Activated CD8-positive, alpha-beta T cell treated with anti-CD3 and anti-CD28 coated beads, Interleukin-2, amount 10 ng/mL, durations not matched to agents 7 days and 5 days (primary cell): Measurements from ENCODE around the gene CACFD1. TPM values are rescaled to one million over a fixed set of nuclear protein-coding genes. Genes with fewer than 3 reads are reported as not detected.
"Not testable (repeated sequence)": the region's sequence is repeated elsewhere in the genome, so short reads cannot be mapped to it uniquely, and the experiment has no call there.

Experiments
- ATAC-seq: fragments of 150-1000 bp; cut with Tn5 transposase; one replicate; pipeline ENCODE4 v1.10.0; 2021; ENCODE audit warnings: moderate library complexity
- CTCF ChIA-PET: fragments of 350-600 bp; sonication (Branson Sonifier 250); formaldehyde crosslinking; loops from one replicate; lab custom pipeline; 2021; ENCODE audit warnings: antibody characterized with exemption; lab: Charles Lee
- POLR2A ChIA-PET: fragments of 350-600 bp; sonication (Branson Sonifier 250); formaldehyde crosslinking; loops from one replicate; lab custom pipeline; 2021; ENCODE audit warnings: antibody characterized with exemption; lab: Charles Lee
- DNase-seq: peaks from one replicate; pipeline ENCODE4 v3.0.0-alpha.2; 2020
- H3K27ac Mint-ChIP-seq: one replicate; pipeline ENCODE4 v1.8.0; 2021; ENCODE audit warnings: mild to moderate bottlenecking, mixed read lengths
- H3K27me3 Mint-ChIP-seq: one replicate; pipeline ENCODE4 v1.8.0; 2021; ENCODE audit warnings: low read depth, mixed read lengths
- H3K36me3 Mint-ChIP-seq: one replicate; pipeline ENCODE4 v1.8.0; 2021; ENCODE audit warnings: low read depth, mixed read lengths
- H3K4me1 Mint-ChIP-seq: one replicate; pipeline ENCODE4 v1.8.0; 2021; ENCODE audit warnings: low read depth, mixed read lengths
- H3K4me3 Mint-ChIP-seq: one replicate; pipeline ENCODE4 v1.8.0; 2021; ENCODE audit warnings: mild to moderate bottlenecking, mixed read lengths
- H3K9me3 Mint-ChIP-seq: one replicate; pipeline ENCODE4 v1.8.0; 2022; ENCODE audit warnings: mixed read lengths; ENCODE audit not compliant: insufficient read depth
- total RNA-seq, 2 experiments: library from RNA; stranded (reverse); gene quantifications; one replicate each; pipeline ENCODE4 v1.2.3, GENCODE V29; 2021

The CACFD1 gene
- total RNA-seq, 2 experiments from 2014 or later: 1.3 to 2.4 TPM

- Mint-ChIP-seq H3K9me3 (no peaks in the 10 kb centered on the region), H3K4me1 (no peaks in the 10 kb centered on the region), H3K36me3 (no peaks in the 10 kb centered on the region), H3K4me3 (no peak overlapping the region), H3K27me3 (no peaks in the 10 kb centered on the region), H3K27ac (no peak overlapping the region)
- ChIA-PET POLR2A (no interaction called here), CTCF (interaction anchor here (1.7 kb wide), 1 partner anchor 10 kb away, joined by 4 read pairs; no protein-coding TSS in a partner anchor)
- ATAC-seq: no peak
- no peak for DNase-seq
Observed at GRCh38 chr9:133443982-133444381, 15.8 kb upstream of the CACFD1 start.

GRCh38 chr9:133445293-133445969, 14.3 kb upstream of the CACFD1 start:
- CTCF ChIA-PET: interaction anchor here (1.4 to 1.7 kb wide), 2 partner anchors 9 to 257 kb away, joined by 3 to 4 read pairs; no protein-coding TSS in a partner anchor
- H3K4me3 Mint-ChIP-seq: no peak overlapping the region
- no peaks in the 10 kb centered on the region for H3K9me3 Mint-ChIP-seq
- no peak overlapping the region for H3K27ac Mint-ChIP-seq
- POLR2A ChIA-PET: no interaction called here
- DNase-seq (no peak), ATAC-seq (no peak)
- no peaks in the 10 kb centered on the region for H3K4me1 Mint-ChIP-seq
- no peaks in the 10 kb centered on the region for H3K27me3 Mint-ChIP-seq
- H3K36me3 Mint-ChIP-seq: no peaks in the 10 kb centered on the region

GRCh38 chr9:133448487-133448972, 11.2 kb upstream of the CACFD1 start:
- POLR2A ChIA-PET: no interaction called here
- H3K27ac Mint-ChIP-seq: no peak overlapping the region

GRCh38 chr9:133449760-133450159, 10.0 kb upstream of the CACFD1 start:
- Mint-ChIP-seq H3K9me3 (no peaks in the 10 kb centered on the region), H3K27ac (no peak overlapping the region), H3K27me3 (no peaks in the 10 kb centered on the region), H3K36me3 (no peaks in the 10 kb centered on the region), H3K4me3 (no peak overlapping the region), H3K4me1 (no peaks in the 10 kb centered on the region)
- CTCF ChIA-PET: no interaction called here
- DNase-seq: no peak
- POLR2A ChIA-PET: no interaction called here
- ATAC-seq: no peak

More at GRCh38 chr9:133448487-133448972, 11.2 kb upstream of the CACFD1 start:
- DNase-seq (no peak), ATAC-seq (no peak)
- no peak overlapping the region for H3K4me3 Mint-ChIP-seq
- H3K9me3 Mint-ChIP-seq: no peaks in the 10 kb centered on the region
- CTCF ChIA-PET: no interaction called here
- H3K36me3 Mint-ChIP-seq: no peaks in the 10 kb centered on the region
- no peaks in the 10 kb centered on the region for H3K27me3 Mint-ChIP-seq
- H3K4me1 Mint-ChIP-seq: no peaks in the 10 kb centered on the region

- H3K4me3 Mint-ChIP-seq, ATAC-seq, H3K36me3 Mint-ChIP-seq, DNase-seq, H3K27ac Mint-ChIP-seq, H3K9me3 Mint-ChIP-seq, CTCF ChIA-PET, H3K27me3 Mint-ChIP-seq, H3K4me1 Mint-ChIP-seq: not testable (repeated sequence)
- POLR2A ChIA-PET: interaction anchor here (0.8 kb wide), 1 partner anchor 19 kb away, joined by 3 read pairs; no protein-coding TSS in a partner anchor
Observed at GRCh38 chr9:133451865-133452264, 7.9 kb upstream of the CACFD1 start.

GRCh38 chr9:133452562-133452961, 7.2 kb upstream of the CACFD1 start:
- CTCF ChIA-PET: no interaction called here
- POLR2A ChIA-PET: no interaction called here
- no peaks in the 10 kb centered on the region for H3K36me3 Mint-ChIP-seq
- no peaks in the 10 kb centered on the region for H3K4me1 Mint-ChIP-seq
- no peaks in the 10 kb centered on the region for H3K9me3 Mint-ChIP-seq
- ATAC-seq (no peak), DNase-seq (no peak)
- H3K4me3 Mint-ChIP-seq: no peak overlapping the region
- no peaks in the 10 kb centered on the region for H3K27me3 Mint-ChIP-seq
- H3K27ac Mint-ChIP-seq: no peak overlapping the region

GRCh38 chr9:133453651-133454050, 6.1 kb upstream of the CACFD1 start:
- Mint-ChIP-seq H3K36me3 (no peaks in the 10 kb centered on the region), H3K9me3 (no peaks in the 10 kb centered on the region), H3K27ac (no peak overlapping the region), H3K4me3 (no peak overlapping the region), H3K4me1 (no peaks in the 10 kb centered on the region), H3K27me3 (no peaks in the 10 kb centered on the region)
- no peak for ATAC-seq
- CTCF ChIA-PET: interaction anchor here (1.6 kb wide), 1 partner anchor 9 kb away, joined by 4 read pairs; no protein-coding TSS in a partner anchor
- DNase-seq: no peak
- POLR2A ChIA-PET: no interaction called here

- Mint-ChIP-seq H3K27ac (no peak overlapping the region), H3K9me3 (no peaks in the 10 kb centered on the region), H3K4me1 (peaks cover 3% of the 10 kb centered on the region), H3K4me3 (no peak overlapping the region), H3K36me3 (no peaks in the 10 kb centered on the region), H3K27me3 (no peaks in the 10 kb centered on the region)
- ATAC-seq: no peak
- CTCF ChIA-PET: interaction anchor here (1.6 kb wide), 1 partner anchor 10 kb away, joined by 4 read pairs; no protein-coding TSS in a partner anchor
- no peak for DNase-seq
- POLR2A ChIA-PET: no interaction called here
Observed at GRCh38 chr9:133454325-133454724, 5.5 kb upstream of the CACFD1 start.

- Mint-ChIP-seq H3K36me3 (no peaks in the 10 kb centered on the region), H3K4me1 (peaks cover 8% of the 10 kb centered on the region), H3K4me3 (no peak overlapping the region), H3K27ac (no peak overlapping the region), H3K27me3 (peaks cover 2% of the 10 kb centered on the region), H3K9me3 (no peaks in the 10 kb centered on the region)
- ChIA-PET CTCF (interaction anchor here (1.6 kb wide), 1 partner anchor 10 kb away, joined by 4 read pairs; no protein-coding TSS in a partner anchor), POLR2A (no interaction called here)
- DNase-seq (no peak), ATAC-seq (no peak)
Observed at GRCh38 chr9:133454943-133455673, 4.7 kb upstream of the CACFD1 start.

GRCh38 chr9:133455936-133456335, 3.8 kb upstream of the CACFD1 start:
- ChIA-PET CTCF (no interaction called here), POLR2A (no interaction called here)
- Mint-ChIP-seq H3K4me1 (peaks cover 14% of the 10 kb centered on the region), H3K27ac (no peak overlapping the region), H3K4me3 (no peak overlapping the region), H3K9me3 (no peaks in the 10 kb centered on the region), H3K27me3 (peaks cover 5% of the 10 kb centered on the region), H3K36me3 (no peaks in the 10 kb centered on the region)
- ATAC-seq (no peak), DNase-seq (no peak)

GRCh38 chr9:133456409-133456808, 3.4 kb upstream of the CACFD1 start:
- POLR2A ChIA-PET: no interaction called here
- peaks cover 6% of the 10 kb centered on the region for H3K27me3 Mint-ChIP-seq
- DNase-seq (no peak), ATAC-seq (no peak)
- H3K9me3 Mint-ChIP-seq: no peaks in the 10 kb centered on the region
- H3K4me1 Mint-ChIP-seq: peaks cover 14% of the 10 kb centered on the region
- H3K4me3 Mint-ChIP-seq: no peak overlapping the region
- H3K36me3 Mint-ChIP-seq: no peaks in the 10 kb centered on the region
- H3K27ac Mint-ChIP-seq: no peak overlapping the region
- CTCF ChIA-PET: no interaction called here

- ChIA-PET CTCF (interaction anchor here (1.1 kb wide), 1 partner anchor 29 kb away, joined by 4 read pairs; no protein-coding TSS in a partner anchor), POLR2A (no interaction called here)
- Mint-ChIP-seq H3K9me3 (no peaks in the 10 kb centered on the region), H3K4me3 (no peak overlapping the region), H3K4me1 (peaks cover 14% of the 10 kb centered on the region), H3K27ac (no peak overlapping the region), H3K36me3 (no peaks in the 10 kb centered on the region), H3K27me3 (peaks cover 9% of the 10 kb centered on the region)
- no peak for DNase-seq
- no peak for ATAC-seq
Observed at GRCh38 chr9:133457233-133457632, 2.5 kb upstream of the CACFD1 start.
